GM12891 (cell line): ENCODE results near the gene C5orf24.

Experiments used
- POLR2A ChIP-seq: IDR thresholded peaks from 2 replicates; pipeline ENCODE4 v1.6.1; 2011; ENCODE audit warnings: low read depth, low read length, control low read depth
- POLR2AphosphoS5 ChIP-seq: IDR thresholded peaks from 2 replicates; pipeline ENCODE4 v1.6.1; 2011; ENCODE audit warnings: low read depth, low read length, control low read depth

DNA sequence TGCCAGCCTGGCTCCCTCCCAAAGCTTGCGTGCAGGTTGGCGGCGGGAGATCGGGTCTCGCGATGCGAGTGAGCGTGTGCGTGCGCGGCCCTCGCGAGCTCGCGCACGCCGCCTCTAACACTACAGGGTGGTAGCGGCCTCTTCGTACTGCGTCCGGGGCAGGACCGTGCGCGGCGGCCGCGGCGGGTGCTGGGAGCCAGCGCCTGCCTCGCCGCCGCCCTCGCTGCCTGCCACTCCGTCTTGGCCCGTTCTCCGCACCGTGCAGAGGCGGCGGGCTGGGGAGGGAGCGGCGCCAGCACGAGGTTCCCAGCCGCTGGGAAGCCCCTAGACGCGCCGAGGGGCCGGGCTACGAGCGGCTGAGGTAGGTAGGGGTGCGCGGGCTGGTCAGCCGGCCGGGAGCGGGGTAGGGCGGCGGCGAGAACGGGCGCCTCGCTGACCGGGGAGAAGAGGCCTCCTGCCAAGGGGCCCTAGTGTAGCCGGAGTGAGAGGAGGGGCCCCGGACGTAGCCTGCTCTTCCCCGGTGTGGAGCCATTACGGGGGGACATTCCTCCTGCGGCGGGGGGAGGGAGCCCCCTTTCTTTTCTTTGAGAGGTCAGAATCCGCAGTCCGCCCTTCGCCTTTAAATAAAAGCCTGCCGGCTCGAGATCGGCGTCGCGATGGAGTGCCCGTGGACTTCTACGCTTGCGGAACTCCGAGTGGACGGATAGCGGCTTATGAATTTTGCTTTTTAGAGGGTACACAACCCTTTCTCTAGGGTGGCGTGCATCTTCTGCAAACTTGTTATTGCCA, at the start of gene C5orf24:
- TF ChIP-seq POLR2A: peak; percentile 91
- TF ChIP-seq POLR2AphosphoS5: peak; percentile 88
